Astrocyte of the cerebellum (primary cell): ENCODE results near the gene FMC1.
A peak's percentile ranks its signal among the peaks of the same experiment; 100 is the strongest.
"Not testable (repeated sequence)": the region's sequence is repeated elsewhere in the genome, so short reads cannot be mapped to it uniquely, and the experiment has no call there.

Experiments used
- DNase-seq: peaks from one replicate; pipeline ENCODE4 v3.0.0-alpha.2; 2011; ENCODE audit warnings: low read depth
- H3K4me3 ChIP-seq: 2 replicates; pipeline ENCODE4 v1.5.1; 2011; ENCODE audit warnings: mild to moderate bottlenecking, low read depth, low read length, moderate library complexity
- in situ Hi-C: cut with HindIII; loops from 2 replicates; pipeline ENCODE4 v1.10.0; 2017; ENCODE audit warnings: low sequenced_read_pairs
- TF ChIP-seq, protein P1 (sequence below): IDR thresholded peaks from 2 replicates; pipeline ENCODE4 v1.5.1; 2012; ENCODE audit warnings: low read length, low read depth, moderate library complexity, mild to moderate bottlenecking; ENCODE audit errors: missing control alignments

FMC1 gene

GRCh38 chr7:139355320-139355719, 14.2 kb downstream of the FMC1 start:
- no peak overlapping the region for H3K4me3 ChIP-seq
- in situ Hi-C loops: no loop called here
- no peak for DNase-seq
- TF ChIP-seq, protein P1, sequence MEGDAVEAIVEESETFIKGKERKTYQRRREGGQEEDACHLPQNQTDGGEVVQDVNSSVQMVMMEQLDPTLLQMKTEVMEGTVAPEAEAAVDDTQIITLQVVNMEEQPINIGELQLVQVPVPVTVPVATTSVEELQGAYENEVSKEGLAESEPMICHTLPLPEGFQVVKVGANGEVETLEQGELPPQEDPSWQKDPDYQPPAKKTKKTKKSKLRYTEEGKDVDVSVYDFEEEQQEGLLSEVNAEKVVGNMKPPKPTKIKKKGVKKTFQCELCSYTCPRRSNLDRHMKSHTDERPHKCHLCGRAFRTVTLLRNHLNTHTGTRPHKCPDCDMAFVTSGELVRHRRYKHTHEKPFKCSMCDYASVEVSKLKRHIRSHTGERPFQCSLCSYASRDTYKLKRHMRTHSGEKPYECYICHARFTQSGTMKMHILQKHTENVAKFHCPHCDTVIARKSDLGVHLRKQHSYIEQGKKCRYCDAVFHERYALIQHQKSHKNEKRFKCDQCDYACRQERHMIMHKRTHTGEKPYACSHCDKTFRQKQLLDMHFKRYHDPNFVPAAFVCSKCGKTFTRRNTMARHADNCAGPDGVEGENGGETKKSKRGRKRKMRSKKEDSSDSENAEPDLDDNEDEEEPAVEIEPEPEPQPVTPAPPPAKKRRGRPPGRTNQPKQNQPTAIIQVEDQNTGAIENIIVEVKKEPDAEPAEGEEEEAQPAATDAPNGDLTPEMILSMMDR: no peak

DNA sequence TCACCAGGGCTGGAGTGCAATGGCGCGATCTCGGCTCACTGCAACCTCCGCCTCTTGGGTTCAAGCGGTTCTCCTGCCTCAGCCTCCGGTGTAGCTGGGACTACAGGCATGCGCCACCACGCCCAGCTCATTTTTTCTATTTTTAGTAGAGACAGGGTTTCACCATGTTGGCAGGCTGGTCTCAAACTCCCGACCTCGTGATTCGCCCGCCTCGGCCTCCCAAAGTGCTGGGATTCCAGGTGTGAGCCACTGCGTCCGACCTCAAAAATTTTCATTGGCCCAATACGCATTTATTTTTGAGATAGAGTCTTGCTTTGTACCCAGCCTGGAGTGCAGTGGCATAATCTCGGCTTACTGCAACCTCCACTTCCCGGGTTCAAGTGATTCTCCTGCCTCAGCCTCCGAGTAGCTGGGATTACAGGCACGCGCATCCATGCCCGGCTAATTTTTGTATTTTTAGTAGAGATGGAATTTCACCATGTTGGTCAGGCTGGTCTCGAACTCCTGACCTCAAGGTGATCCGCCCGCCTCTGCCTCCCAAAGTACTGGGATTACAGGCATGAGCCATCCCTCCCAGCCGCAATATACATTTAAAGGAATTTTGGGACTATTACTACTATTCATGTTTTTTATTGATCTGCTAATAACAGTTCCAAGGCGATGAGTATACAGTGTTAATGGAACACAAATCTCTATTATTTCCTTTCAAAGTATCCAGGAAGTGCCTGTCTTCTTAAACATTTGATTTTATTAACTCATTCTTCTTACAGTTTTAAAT, 16.8 kb downstream of the FMC1 start:
- H3K4me3 ChIP-seq: peak overlapping the region; percentile 60
- in situ Hi-C loops, DNase-seq: not testable (repeated sequence)

DNA sequence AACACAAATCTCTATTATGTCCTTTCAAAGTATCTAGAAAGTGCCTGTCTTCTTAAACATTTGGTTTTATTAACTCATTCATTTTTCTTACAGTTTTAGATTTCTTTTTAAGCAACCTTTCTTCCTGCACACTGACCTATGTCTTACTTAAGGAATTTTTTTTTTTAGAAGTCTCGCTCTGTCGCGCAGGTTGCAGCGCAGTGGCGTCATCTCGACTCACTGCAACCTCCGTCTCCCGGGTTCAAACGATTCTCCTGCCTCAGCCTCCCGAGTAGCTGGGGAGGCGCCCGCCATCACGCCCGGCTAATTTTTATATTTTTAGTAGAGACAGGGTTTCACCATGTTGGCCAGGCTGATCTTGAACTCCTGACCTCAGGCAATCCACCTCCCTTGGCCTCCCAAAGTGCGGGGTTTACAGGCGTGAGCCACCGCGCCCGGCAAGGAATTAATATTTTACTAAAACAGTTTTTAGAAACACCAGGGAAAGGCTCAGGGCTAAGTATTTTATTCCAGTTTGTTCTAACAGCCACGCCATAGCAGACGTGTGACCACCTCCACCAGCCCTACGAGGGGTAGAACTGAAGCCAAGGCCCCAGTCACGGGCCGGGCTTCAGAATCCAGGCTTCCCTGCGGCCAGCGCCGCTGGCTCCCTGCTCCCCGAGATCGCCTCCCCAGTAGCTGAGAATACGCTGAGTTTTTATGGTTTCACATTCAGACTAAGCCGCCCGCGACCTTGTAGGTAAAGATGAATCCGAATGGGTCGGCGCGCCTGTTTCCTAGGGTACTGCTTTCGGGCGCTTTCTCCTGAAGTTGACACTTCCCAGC, 17.6 kb downstream of the FMC1 start:
- peak; percentile 23 for DNase-seq
- in situ Hi-C loops: no loop called here
- TF ChIP-seq, protein P1: no peak
- H3K4me3 ChIP-seq: peak overlapping the region; percentile 60

DNA sequence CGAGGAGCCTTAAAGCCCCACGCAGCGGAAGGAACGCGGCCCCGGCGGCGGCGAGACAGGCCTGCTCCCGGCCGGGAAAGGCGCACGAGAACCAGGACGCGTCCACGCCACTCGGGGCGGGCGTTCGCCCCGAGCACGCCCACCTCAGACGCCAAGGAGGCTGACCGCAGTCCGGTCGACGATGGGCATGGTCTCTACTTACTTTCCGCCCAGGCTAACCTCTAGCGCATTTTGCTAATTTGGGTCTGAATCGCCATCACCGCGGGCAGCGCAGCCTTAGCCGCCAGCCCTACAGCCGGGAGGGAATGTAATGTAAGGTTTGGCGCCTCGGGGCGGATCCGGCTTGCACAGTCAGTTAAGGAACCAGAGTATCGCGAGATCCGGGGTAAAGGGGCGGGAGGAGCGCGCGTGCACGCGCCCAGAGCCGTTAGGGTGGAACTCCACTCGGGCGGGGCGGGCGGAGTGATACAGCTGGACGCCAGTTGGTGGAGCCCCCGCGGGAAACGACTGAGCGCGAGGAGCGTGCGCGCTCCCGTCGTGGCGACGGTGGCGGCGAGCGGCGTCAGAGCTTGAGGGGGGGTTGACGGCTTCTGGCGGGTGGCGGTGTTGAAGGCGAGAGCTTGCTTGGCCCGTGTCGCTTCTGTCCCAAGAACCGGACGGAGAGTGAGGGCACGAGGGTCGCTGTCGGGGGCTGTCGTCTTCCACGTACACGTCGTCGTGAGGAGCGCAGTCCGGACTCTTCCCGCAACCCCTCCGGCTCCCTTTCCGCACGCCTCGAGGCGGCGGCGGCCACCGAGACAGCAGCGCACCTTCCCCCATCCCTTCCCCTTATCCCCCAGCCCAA, 18.5 kb downstream of the FMC1 start, which contains the start of gene LUC7L2:
TSS of gene LUC7L2 (plus strand) at position 529 of the 844 bp plus-strand sequence. CDS start 368 bp downstream, outside the sequence.
- TF ChIP-seq, protein P1: no peak
- in situ Hi-C loops: no loop called here
- DNase-seq: peak; percentile 97
- peak within 1 kb of the TSS; percentile 60 for H3K4me3 ChIP-seq

DNA sequence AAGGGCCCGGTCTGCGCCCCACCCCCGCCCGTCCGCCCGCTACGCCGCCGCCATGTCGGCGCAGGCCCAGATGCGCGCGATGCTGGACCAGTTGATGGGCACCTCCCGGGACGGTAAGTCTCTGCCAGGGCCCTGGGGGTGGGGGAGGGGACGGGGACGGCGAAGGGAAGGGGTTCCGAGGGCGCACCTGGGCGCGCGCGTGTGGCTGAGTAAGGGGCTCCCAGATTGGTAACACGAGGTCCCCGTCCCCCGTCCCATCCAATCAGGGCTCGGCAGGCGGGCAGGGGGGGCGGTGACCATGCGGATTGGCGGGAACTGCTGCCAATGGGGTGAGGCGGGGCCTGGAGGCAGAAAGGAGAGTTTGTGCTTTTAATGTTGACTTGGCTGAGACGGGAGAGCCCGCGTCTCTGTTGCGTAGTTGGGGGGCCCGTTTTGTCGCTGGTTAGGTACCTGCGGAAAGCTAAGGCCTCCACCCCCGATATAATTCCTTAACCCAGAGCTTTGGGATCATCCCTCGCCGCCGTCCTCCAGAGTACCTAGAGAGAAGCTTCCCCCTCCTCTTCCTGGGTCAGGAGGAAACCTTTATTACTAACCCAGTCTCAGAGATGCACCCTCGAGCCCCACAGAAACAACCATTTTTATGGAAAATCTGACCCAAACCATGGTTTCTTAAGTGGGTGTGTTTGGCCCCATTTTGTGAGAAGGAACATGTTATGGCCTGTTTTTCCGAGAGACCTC, 19.2 kb downstream of the FMC1 start:
- peak overlapping the region; percentile 60 for H3K4me3 ChIP-seq
- in situ Hi-C loops: no loop called here

DNA sequence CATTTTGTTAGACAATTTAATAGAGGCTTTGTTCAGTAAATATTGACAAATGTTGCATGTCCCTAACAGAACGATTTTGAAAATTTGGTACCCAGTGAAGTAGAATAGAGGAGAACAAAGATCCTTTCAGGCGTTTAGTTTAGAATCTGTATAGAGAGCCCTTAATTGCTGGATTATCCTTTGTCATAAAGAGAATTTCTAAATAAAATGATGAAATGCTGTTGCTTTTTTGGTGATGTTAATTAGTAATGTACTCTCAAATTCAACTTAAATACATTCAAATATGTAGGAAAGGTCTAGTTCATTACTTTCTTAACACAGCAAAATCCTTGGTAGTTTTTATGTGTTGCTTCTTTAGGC, 19.8 kb downstream of the FMC1 start:
- peak overlapping the region; percentile 60 for H3K4me3 ChIP-seq
- TF ChIP-seq, protein P1: no peak
- in situ Hi-C loops: no loop called here
- no peak for DNase-seq

More for the DNA sequence above, 19.2 kb downstream of the FMC1 start:
- TF ChIP-seq, protein P1: no peak
- peak; percentile 86 for DNase-seq
